Spinal cord (tissue), 10 donors: ENCODE data around the gene TSEN2. TPM values are rescaled to one million over a fixed set of nuclear protein-coding genes. Genes with fewer than 3 reads are reported as not detected.

Experiments
- DNase-seq, 6 donors: peaks; one replicate each; pipeline versions ENCODE4 v3.0.0 to v3.0.0-alpha.2; 2013 to 2015; ENCODE audit warnings: low spot score in 6 of 6, low read depth in 4 of 6
- H3K27ac ChIP-seq: one replicate; pipeline ENCODE4 v1.5.1; 2013; ENCODE audit warnings: low read depth, low read length, control low read depth
- H3K27me3 ChIP-seq: one replicate; pipeline ENCODE4 v1.6.1; 2013; ENCODE audit warnings: low read length; ENCODE audit not compliant: control insufficient read depth, insufficient read depth
- H3K36me3 ChIP-seq: one replicate; pipeline ENCODE4 v1.6.1; 2013; ENCODE audit warnings: low read length; ENCODE audit not compliant: control insufficient read depth, insufficient read depth
- H3K4me1 ChIP-seq: one replicate; pipeline ENCODE4 v1.6.1; 2013; ENCODE audit warnings: low read length; ENCODE audit not compliant: control insufficient read depth, insufficient read depth
- H3K4me3 ChIP-seq: one replicate; pipeline ENCODE4 v1.5.1; 2013; ENCODE audit warnings: low read depth, low read length, control low read depth
- H3K9me3 ChIP-seq: one replicate; pipeline ENCODE4 v1.6.1; 2013; ENCODE audit warnings: low read length; ENCODE audit not compliant: control insufficient read depth, insufficient read depth
- WGBS: methylation state at CpG from one replicate; pipeline ENCODE4 v1.1.5; 2013; ENCODE audit warnings: missing lambda C conversion rate; ENCODE audit not compliant: insufficient coverage; 5-methylcytosine and 5-hydroxymethylcytosine counted together
- long read RNA-seq, 4 donors: transcript quantifications; one replicate each; lab custom pipeline, GENCODE V29; 2026
- polyA plus RNA-seq, 2 donors: library from polyadenylated mRNA; unstranded; fragments of 120-200 nt; gene quantifications; one replicate each; pipeline ENCODE4 v1.2.1, GENCODE V29; 2013; ENCODE audit not compliant: insufficient read length in 2 of 2
- total RNA-seq, 2 donors: library from RNA; depleted of rRNA in 1 of 2; stranded (reverse); fragments of 120-200 nt in 1 of 2; fragments of >200 nt in 1 of 2; gene quantifications; one replicate each; pipeline versions ENCODE4 v1.2.3 to v1.2.4, GENCODE V29; 2013 to 2014
- donor health status: healthy.

The TSEN2 gene
- total RNA-seq = 10 to 100 TPM; 23.7 to 23.9 TPM
- 10 to 100 TPM; 19.7 to 27.2 TPM for polyA plus RNA-seq
- long read RNA-seq, donor 1 = 0 reads
- long read RNA-seq, donor 2 = 0 reads
- long read RNA-seq, donor 3 = 0 reads
- long read RNA-seq, donor 4, partial matches to known transcripts = 0 of 1 reads
- long read RNA-seq, donor 4, other reads (novel, unspliced or antisense) = 0 of 1 reads

DNA sequence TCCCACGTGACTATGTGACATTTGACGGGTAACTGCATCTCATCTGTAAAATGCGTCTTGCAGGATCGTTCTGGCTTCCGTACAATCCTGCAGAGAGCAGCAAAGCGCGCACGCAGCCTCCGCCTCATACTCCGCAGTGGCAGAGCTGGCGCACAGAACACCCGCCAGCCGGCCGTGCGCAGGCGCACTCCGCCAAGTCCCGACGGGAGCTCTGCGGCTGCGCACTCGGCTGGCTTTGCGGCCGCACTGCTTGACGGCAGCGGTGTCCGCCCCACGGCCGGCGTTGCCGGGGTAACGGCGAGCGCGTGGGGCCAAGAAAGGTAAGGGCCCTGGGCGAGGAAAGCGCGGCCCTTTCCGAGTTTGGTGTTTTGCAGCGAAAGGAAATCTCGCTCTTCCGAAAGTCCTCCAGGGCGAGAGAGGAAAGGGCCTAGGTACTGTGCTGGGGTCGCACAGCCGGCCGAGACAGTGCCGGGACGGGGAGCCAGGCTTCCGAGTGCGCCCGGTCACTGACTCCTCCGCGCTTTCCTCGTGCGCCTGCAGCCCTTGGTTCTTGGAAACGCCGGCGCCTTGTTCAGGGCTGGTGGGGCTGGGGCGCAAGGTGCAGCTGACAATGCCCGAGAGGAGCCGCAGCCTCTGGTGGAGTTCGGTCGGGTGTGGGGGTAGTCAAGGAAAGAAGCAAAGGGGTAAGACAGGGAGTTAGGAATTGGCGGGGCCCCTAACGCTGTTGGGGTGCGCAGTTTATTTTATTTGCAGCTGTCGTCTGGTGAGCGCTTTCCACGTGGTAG lies at the start of gene TSEN2:
Gene TSEN2, plus strand, starts transcription at position 283 of the 785 bp plus-strand sequence. CDS start 5,321 bp downstream, outside the sequence.
- no peaks in the 10 kb centered on the region for H3K36me3 ChIP-seq
- H3K27me3 ChIP-seq = no peaks in the 10 kb centered on the region
- H3K4me3 ChIP-seq = peak within 1 kb of the TSS; percentile 86
- peaks cover 26% of the 10 kb centered on the region for H3K4me1 ChIP-seq
- peak; percentile 89 to 98 (median 94) for DNase-seq
- H3K9me3 ChIP-seq = no peaks in the 10 kb centered on the region
- H3K27ac ChIP-seq = peak within 1 kb of the TSS; percentile 65
- under 1% methylated on average over 63 of the region's 69 CpGs for WGBS

DNA sequence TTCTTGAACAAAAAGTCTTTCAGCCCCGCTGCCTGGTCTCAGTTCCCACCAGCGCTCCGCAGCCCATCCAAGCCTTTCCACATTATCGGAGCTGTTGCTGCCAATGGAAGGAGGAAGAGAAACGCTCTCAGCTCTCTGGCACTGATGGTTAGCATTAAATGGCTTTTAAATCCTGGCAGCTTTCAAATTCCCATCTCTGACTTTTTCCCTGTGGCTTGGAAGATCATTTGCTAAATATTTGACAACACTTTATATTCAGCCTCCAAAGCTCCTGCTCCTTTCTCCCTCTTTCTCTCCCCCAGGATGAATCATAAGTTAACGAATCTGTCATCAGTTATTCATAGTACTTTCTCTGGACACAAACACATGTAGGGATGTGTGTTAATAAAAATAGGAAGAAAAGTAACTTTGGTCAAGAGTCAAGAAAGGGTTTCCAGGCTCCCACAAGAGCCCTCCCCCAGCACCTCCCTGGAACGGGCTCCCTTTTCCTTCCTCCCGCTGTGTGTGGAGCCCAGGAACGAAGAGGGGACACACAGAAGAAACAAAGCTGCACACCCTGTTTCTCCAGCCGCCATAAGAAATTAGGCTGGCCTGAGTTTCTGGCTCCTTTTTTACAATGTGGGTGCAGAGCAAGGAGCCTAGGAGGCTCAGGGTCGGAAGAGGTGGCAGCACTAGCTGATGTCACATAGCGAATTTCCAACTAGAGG lies 47.6 kb upstream of the TSEN2 start:
- peaks cover 24% of the 10 kb centered on the region for H3K4me1 ChIP-seq
- no peaks in the 10 kb centered on the region for H3K36me3 ChIP-seq
- no peaks in the 10 kb centered on the region for H3K27me3 ChIP-seq
- H3K4me3 ChIP-seq = no peak overlapping the region
- H3K27ac ChIP-seq = no peak overlapping the region
- 80% methylated on average over 2 of the region's 12 CpGs for WGBS
- H3K9me3 ChIP-seq = no peaks in the 10 kb centered on the region
- DNase-seq = peak in 2 of 6 donors; percentile 32 to 68

DNA sequence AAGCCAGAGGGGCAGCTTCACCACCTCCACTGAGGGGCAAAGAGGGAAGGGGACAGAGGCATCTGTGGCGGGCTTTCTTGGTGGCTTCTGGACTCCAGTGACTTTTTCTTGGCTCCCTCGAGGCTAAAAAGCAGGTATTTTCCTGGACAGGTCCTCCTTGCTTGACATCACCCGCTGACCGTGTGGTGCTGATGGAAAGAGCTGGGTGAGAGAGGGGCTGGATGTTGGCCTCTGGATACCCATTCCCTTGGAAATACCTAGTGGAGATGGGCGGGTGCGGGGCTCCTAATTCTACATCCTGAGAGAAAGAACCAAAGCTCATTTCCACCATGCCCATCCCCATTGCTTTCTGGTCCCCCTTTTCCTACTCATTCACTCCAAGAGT lies 47.1 kb upstream of the TSEN2 start:
- H3K27me3 ChIP-seq = no peaks in the 10 kb centered on the region
- H3K27ac ChIP-seq = no peak overlapping the region
- 96% methylated on average over 4 of the region's 6 CpGs for WGBS
- H3K4me3 ChIP-seq = no peak overlapping the region
- DNase-seq = no peak
- H3K4me1 ChIP-seq = peaks cover 25% of the 10 kb centered on the region
- no peaks in the 10 kb centered on the region for H3K9me3 ChIP-seq
- H3K36me3 ChIP-seq = no peaks in the 10 kb centered on the region

DNA sequence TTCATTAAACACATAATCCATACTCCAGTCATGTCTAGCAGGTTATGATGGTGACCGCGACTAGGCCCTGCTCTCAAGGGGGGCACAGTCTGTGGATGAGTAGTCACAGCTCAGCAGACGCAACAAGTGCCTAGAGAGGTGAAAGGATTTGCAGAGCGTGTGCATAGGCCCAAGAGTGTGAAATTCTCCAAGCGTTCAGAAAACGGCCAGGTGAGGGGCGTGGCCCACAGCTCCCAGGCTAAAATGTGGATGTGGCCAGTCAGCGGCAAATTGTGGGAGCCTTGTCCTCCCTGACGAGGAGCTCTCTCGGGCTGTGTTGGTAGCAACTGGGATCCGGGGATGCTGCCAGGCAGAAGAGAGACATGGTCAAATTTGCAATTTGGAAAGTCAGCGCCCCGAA lies 46.4 kb upstream of the TSEN2 start:
- DNase-seq = no peak
- Histone ChIP-seq H3K4me1 (peaks cover 25% of the 10 kb centered on the region), H3K9me3 (no peaks in the 10 kb centered on the region), H3K4me3 (no peak overlapping the region), H3K27ac (no peak overlapping the region), H3K36me3 (no peaks in the 10 kb centered on the region), H3K27me3 (no peaks in the 10 kb centered on the region)
- WGBS = 94% methylated on average over 13 of the region's 13 CpGs

DNA sequence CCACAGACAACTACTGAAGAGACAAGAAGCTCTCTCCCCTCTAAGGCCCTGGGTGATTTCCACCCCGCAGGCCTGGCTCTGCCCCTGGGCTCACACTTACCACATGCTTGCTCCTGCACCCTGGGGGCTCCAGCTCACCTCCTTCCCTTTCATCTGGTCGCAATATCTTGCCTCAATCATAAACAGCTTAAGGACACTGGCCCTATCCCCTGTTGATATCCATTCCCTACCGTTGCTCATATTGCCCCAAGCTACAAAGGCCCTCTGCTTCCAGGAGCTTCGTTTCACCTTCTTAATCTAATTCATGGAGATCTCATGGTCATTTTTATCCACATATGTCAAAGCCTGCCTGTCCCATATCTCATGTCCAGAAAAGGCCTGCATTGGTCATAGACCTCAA lies 46.0 kb upstream of the TSEN2 start:
- Histone ChIP-seq H3K9me3 (no peaks in the 10 kb centered on the region), H3K27ac (no peak overlapping the region), H3K27me3 (no peaks in the 10 kb centered on the region), H3K4me3 (no peak overlapping the region), H3K36me3 (no peaks in the 10 kb centered on the region), H3K4me1 (peaks cover 25% of the 10 kb centered on the region)
- 76% methylated on average over 3 of the region's 4 CpGs for WGBS
- no peak for DNase-seq

DNA sequence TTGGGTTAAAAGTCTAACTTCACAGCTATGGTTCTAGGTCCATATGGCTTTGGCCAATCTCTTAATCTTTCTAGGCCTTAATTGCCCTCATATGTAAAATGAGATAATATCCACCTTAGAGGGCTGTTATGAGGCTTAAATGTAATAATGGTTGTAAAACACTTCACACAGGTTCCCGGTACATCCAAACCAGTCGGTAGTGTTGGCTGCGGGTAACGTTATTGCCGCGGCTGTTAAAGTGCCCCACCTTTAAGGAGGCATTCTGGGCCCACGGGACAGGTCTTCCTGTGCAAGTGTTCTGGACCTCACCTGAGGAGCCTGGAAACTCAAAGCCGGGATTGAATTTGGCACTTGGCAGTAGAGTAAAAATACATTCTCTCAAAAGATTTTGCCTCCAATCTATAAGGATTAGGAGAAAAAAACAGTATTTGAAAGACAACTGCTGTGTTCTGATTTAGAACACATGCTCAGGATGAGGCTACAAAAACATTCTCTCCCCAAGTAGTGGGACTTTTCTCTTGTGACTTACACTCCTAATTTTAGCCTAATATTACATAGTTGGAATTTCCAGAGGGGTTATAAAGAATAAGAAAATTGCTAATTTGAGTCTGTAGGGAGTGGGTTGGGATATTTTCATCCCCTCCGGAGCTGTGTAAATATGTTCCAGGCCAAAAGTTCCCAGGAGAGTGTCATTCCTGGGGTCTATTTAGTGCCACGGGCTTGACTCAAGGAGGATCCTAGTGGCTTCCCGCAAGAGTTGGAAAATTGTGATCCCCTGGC lies 44.9 kb upstream of the TSEN2 start:
- WGBS = 70% methylated on average over 10 of the region's 11 CpGs
- Histone ChIP-seq H3K27ac (no peak overlapping the region), H3K27me3 (no peaks in the 10 kb centered on the region), H3K4me1 (peaks cover 26% of the 10 kb centered on the region), H3K4me3 (no peak overlapping the region), H3K36me3 (no peaks in the 10 kb centered on the region), H3K9me3 (no peaks in the 10 kb centered on the region)
- DNase-seq = peak in 1 of 6 donors; percentile 11

DNA sequence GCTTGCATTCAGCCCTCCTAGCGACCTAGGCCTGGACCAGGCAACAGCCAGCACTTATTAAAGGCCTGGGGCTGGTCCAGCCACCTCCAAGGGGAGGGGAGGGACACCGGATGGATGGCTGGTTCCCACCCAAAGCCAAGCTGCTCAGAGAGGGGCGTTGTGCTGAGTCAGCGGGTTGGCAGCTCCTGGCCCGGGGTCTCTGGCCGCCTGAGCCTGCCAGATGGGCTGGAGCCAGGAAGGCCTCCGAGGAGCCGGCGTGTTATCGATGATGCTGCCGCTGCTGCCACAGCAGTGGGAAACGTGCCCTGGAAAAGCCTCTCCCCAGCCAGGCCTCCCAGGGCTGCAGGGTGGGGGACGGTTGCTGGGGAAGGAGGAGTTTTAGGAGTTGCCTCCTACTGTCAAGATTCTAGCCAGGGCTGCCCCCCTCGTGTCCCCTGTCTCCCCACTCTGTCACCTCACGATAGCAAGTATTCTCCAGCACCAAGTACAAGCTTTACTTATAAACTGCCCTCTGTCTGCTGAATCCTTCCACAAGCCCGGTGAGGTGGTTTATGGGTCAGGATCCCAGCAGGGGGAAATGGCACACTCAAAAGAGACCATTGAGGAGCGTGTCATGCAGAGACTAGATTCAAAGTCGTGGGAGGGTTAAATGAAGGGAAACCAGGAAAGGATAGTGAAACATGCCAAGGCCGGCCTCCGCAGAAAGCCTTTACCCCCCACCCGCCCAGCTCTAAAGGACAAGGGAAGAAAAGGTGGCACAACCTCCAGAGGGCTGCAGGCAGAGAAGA lies 43.2 kb upstream of the TSEN2 start:
- Histone ChIP-seq H3K27ac (no peak overlapping the region), H3K27me3 (no peaks in the 10 kb centered on the region), H3K4me3 (no peak overlapping the region), H3K9me3 (no peaks in the 10 kb centered on the region), H3K4me1 (peaks cover 30% of the 10 kb centered on the region), H3K36me3 (no peaks in the 10 kb centered on the region)
- peak in 5 of 6 donors; percentile 27 to 86 (median 50) for DNase-seq
- WGBS = 15% methylated on average over 13 of the region's 21 CpGs

DNA sequence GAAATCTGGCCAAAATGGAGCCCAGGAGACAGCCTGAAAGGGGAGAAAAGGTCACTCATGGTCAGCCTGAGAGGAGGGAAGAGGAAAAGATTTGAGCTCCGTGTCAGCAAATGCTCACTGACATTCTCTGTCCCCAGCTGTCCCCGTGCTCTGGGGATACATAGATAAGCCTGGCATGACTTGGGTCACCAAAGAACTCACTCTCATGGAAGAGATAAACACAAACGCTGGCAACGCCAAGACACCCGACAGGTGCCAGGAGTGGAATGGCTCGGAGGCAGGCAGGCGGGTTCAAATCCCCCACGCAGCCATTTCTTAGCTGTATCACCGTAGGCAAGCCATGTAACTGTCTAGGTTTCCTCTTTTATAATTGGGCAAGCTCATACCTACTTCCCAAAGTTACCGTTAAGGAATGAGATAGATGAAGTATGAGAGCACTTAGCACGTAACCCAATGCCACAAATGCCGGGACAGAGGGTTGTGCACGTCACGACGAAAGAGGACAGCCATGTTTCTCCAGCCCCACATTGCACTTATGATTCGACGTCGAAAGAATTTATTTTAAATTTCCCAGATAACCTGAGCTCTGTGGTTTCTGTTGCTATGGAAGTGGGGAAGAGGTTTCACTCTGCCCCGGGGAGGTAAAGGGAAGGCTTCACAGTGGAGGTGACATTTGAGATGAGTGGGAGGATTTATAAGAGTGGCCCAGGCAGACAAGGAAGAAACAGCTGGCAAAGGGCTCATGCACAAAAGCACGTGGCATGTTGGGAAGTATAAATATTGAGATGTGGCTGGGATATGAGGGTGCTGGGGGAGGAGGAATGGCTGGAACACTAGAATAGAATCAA lies 41.4 kb upstream of the TSEN2 start:
- H3K27me3 ChIP-seq = no peaks in the 10 kb centered on the region
- H3K27ac ChIP-seq = no peak overlapping the region
- H3K9me3 ChIP-seq = no peaks in the 10 kb centered on the region
- peaks cover 23% of the 10 kb centered on the region for H3K4me1 ChIP-seq
- no peaks in the 10 kb centered on the region for H3K36me3 ChIP-seq
- no peak for DNase-seq
- no peak overlapping the region for H3K4me3 ChIP-seq
- 76% methylated on average over 12 of the region's 20 CpGs for WGBS
